IMR-90 (cell line): ENCODE results near the gene GGA3.
"Not testable (repeated sequence)": the region's sequence is repeated elsewhere in the genome, so short reads cannot be mapped to it uniquely, and the experiment has no call there.

Experiments used
- BHLHE40 ChIP-seq: fragments of 150-350 bp; IDR thresholded peaks from 2 replicates; pipeline ENCODE4 v1.6.1; 2016; ENCODE audit warnings: mild to moderate bottlenecking, low read depth, low read length
- CEBPB ChIP-seq: IDR thresholded peaks from 2 replicates; pipeline ENCODE4 v1.6.1; 2012; ENCODE audit warnings: low read depth, low read length, improper control_type of control experiment
- CTCF ChIP-seq: conservative IDR thresholded peaks from 2 replicates; pipeline ENCODE4 v1.5.1; 2012; ENCODE audit warnings: mild to moderate bottlenecking, low read depth, low read length, improper control_type of control experiment
- MAFK ChIP-seq: IDR thresholded peaks from 2 replicates; pipeline ENCODE4 v1.6.1; 2012; ENCODE audit warnings: low read depth, low read length, improper control_type of control experiment
- MAZ ChIP-seq: IDR thresholded peaks from 2 replicates; pipeline ENCODE4 v1.6.1; 2012; ENCODE audit warnings: low read depth, mild to moderate bottlenecking, low read length, improper control_type of control experiment, moderate library complexity, borderline replicate concordance
- MXI1 ChIP-seq: IDR thresholded peaks from 2 replicates; pipeline ENCODE4 v1.6.1; 2012; ENCODE audit warnings: low read depth, mild to moderate bottlenecking, low read length, moderate library complexity, borderline replicate concordance
- POLR2A ChIP-seq: IDR thresholded peaks from 2 replicates; pipeline ENCODE4 v1.6.1; 2012; ENCODE audit warnings: mild to moderate bottlenecking, low read depth, low read length
- RAD21 ChIP-seq: IDR thresholded peaks from 2 replicates; pipeline ENCODE4 v1.6.1; 2012; ENCODE audit warnings: low read length, improper control_type of control experiment
- RFX5 ChIP-seq: IDR thresholded peaks from 2 replicates; pipeline ENCODE4 v1.8.0; 2012; ENCODE audit warnings: low read depth, mild to moderate bottlenecking, low read length, moderate library complexity
- SMC3 ChIP-seq: fragments of 150-350 bp; IDR thresholded peaks from 2 replicates; pipeline ENCODE4 v1.6.1; 2016; ENCODE audit warnings: low read depth, mild to moderate bottlenecking, antibody characterized with exemption, low read length, moderate library complexity
- USF2 ChIP-seq: fragments of 150-350 bp; IDR thresholded peaks from 2 replicates; pipeline ENCODE4 v1.6.1; 2017; ENCODE audit warnings: mild to moderate bottlenecking, antibody characterized with exemption, low read length, low read depth

- TF ChIP-seq CTCF, MAZ, RFX5, USF2, POLR2A, RAD21, MAFK, SMC3, MXI1, BHLHE40, CEBPB: not testable (repeated sequence)
Measured at GRCh38 chr17:75207050-75207407, 54.4 kb downstream of the GGA3 start.
